GM23248 (cell line): ENCODE data around the gene FHOD3. TPM values are rescaled to one million over a fixed set of nuclear protein-coding genes. Genes with fewer than 3 reads are reported as not detected.

Experiments used
- DNase-seq: peaks from one replicate; pipeline ENCODE4 v3.0.0-alpha.2; 2015
- H2AFZ ChIP-seq: fragments of 200-600 bp; sonication (generic); 2 replicates; pipeline ENCODE4 v1.6.1; 2016; ENCODE audit warnings: antibody characterized with exemption
- H3F3A ChIP-seq: fragments of 200-600 bp; sonication (generic); 2 replicates; pipeline ENCODE4 v1.6.1; 2016; ENCODE audit warnings: mild to moderate bottlenecking, antibody characterized with exemption, mixed run types; ENCODE audit not compliant: insufficient read depth
- H3K27ac ChIP-seq: fragments of 200-600 bp; sonication (generic); 2 replicates; pipeline ENCODE4 v1.5.1; 2016; ENCODE audit warnings: mild to moderate bottlenecking
- H3K27me3 ChIP-seq: fragments of 200-600 bp; sonication (generic); replicated peaks from 2 replicates; pipeline ENCODE4 v1.6.1; 2016; ENCODE audit warnings: mild to moderate bottlenecking; ENCODE audit not compliant: insufficient read depth
- H3K36me3 ChIP-seq: fragments of 200-600 bp; sonication (generic); 2 replicates; pipeline ENCODE4 v1.6.1; 2016; ENCODE audit warnings: low read depth, mild to moderate bottlenecking
- H3K4me1 ChIP-seq: fragments of 200-600 bp; sonication (generic); 2 replicates; pipeline ENCODE4 v1.6.1; 2016; ENCODE audit warnings: mild to moderate bottlenecking; ENCODE audit not compliant: insufficient read depth
- H3K4me2 ChIP-seq: fragments of 200-600 bp; sonication (generic); one replicate; pipeline ENCODE4 v1.6.1; 2016; ENCODE audit warnings: mild to moderate bottlenecking; ENCODE audit not compliant: unreplicated experiment
- H3K4me3 ChIP-seq: fragments of 200-600 bp; sonication (generic); 2 replicates; pipeline ENCODE4 v1.5.1; 2016; ENCODE audit warnings: mild to moderate bottlenecking
- H3K79me2 ChIP-seq: fragments of 200-600 bp; sonication (generic); 2 replicates; pipeline ENCODE4 v1.6.1; 2016; ENCODE audit warnings: mild to moderate bottlenecking; ENCODE audit not compliant: insufficient read depth
- H3K9ac ChIP-seq: fragments of 200-600 bp; sonication (generic); 2 replicates; pipeline ENCODE4 v1.6.1; 2016; ENCODE audit warnings: mild to moderate bottlenecking
- H3K9me2 ChIP-seq: fragments of 200-600 bp; sonication (generic); 2 replicates; pipeline ENCODE4 v1.6.1; 2016; ENCODE audit warnings: mixed run types, mild to moderate bottlenecking, moderate library complexity; ENCODE audit not compliant: insufficient read depth
- H3K9me3 ChIP-seq: fragments of 200-600 bp; sonication (generic); one replicate; pipeline ENCODE4 v1.6.1; 2017; ENCODE audit warnings: low read depth
- H4K20me1 ChIP-seq: fragments of 200-600 bp; sonication (generic); 2 replicates; pipeline ENCODE4 v1.6.0; 2016; ENCODE audit not compliant: insufficient read depth
- EZH2 ChIP-seq: fragments of 200-600 bp; sonication (generic); IDR thresholded peaks from 2 replicates; pipeline ENCODE4 v1.6.1; 2018; ENCODE audit warnings: antibody characterized with exemption, mild to moderate bottlenecking; ENCODE audit not compliant: insufficient read depth, poor library complexity, severe bottlenecking
- EZH2phosphoT487 ChIP-seq: fragments of 200-600 bp; sonication (generic); IDR thresholded peaks from 2 replicates; pipeline ENCODE4 v1.6.1; 2018; ENCODE audit warnings: antibody characterized with exemption, moderate library complexity, mild to moderate bottlenecking, low read depth; ENCODE audit not compliant: insufficient read depth
- WGBS, 2 experiments: methylation state at CpG; one replicate each; pipeline ENCODE4 v1.1.6; 2015 to 2017; ENCODE audit warnings: low lambda C conversion rate in 2 of 2, low coverage in 1 of 2; ENCODE audit errors: missing lambda C conversion rate in 2 of 2; 5-methylcytosine and 5-hydroxymethylcytosine counted together
- in situ Hi-C: fragments of 300-500 bp; cut with MboI; formaldehyde crosslinking; loops from 2 replicates; pipeline ENCODE4 v1.15.0; 2020
- polyA plus RNA-seq: library from polyadenylated mRNA; unstranded; fragments of >200 nt; fragmentation: Nextera tagmentation; extraction: Ambion mirVana; gene quantifications from 2 replicates; pipeline ENCODE4 v1.2.1, GENCODE V29; 2016
- total RNA-seq: library from RNA; depleted of rRNA; stranded (reverse); fragments of >200 nt; shearing (Covaris generic); gene quantifications from 2 replicates; pipeline ENCODE4 v1.2.3, GENCODE V29; 2014

FHOD3 gene
- total and polyA plus RNA-seq, 2 experiments from 2014 or later, result 1.6 to 10.1 TPM

DNA sequence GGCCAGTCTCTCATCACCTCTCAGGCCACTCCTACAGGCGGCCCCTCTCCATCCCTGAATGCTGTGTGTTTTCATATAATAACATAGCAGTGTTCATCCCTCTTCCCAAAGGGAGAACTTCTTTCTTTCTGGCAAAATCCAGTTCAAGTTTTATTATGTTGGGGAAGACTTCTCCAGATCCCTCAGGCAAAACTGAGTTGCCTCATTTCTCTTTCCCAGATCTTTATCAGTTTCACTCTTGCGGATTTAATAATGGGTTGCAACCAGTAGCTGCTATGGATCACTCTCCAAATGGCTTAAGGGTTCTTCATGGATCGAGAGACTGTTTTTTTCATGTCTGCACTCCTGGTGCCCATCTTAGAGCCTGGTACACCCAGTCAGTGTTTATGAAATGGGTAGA, 129.9 kb downstream of the FHOD3 start:
- H3K4me1 ChIP-seq, result no peaks in the 10 kb centered on the region
- no peaks in the 10 kb centered on the region for H3K27me3 ChIP-seq
- 96% methylated on average over 3 of the region's 3 CpGs for WGBS, 2 experiments
- DNase-seq, result no peak
- H3K27ac ChIP-seq, result no peak overlapping the region
- H3K4me3 ChIP-seq, result no peak overlapping the region
- H3F3A ChIP-seq, result no peaks in the 10 kb centered on the region
- H3K4me2 ChIP-seq, result no peak overlapping the region
- TF ChIP-seq EZH2, result no peak
- TF ChIP-seq EZH2phosphoT487, result no peak
- in situ Hi-C loops, result no loop called here
- no peak overlapping the region for H3K9ac ChIP-seq
- no peaks in the 10 kb centered on the region for H3K9me3 ChIP-seq
- no peaks in the 10 kb centered on the region for H3K36me3 ChIP-seq
- H2AFZ ChIP-seq, result no peak overlapping the region
- no peaks in the 10 kb centered on the region for H3K9me2 ChIP-seq
- H3K79me2 ChIP-seq, result peaks cover 6% of the 10 kb centered on the region; the same call in 1 of the 2 replicates
- no peaks in the 10 kb centered on the region for H4K20me1 ChIP-seq

GRCh38 chr18:36427831-36428230, 130.3 kb downstream of the FHOD3 start:
- Histone ChIP-seq H3K9me3 (no peaks in the 10 kb centered on the region), H3K27ac (no peak overlapping the region), H3K9me2 (no peaks in the 10 kb centered on the region), H3K4me3 (no peak overlapping the region), H3K27me3 (no peaks in the 10 kb centered on the region), H3K9ac (no peak overlapping the region), H2AFZ (no peak overlapping the region), H4K20me1 (no peaks in the 10 kb centered on the region), H3K79me2 (peaks cover 6% of the 10 kb centered on the region; the same call in 1 of the 2 replicates), H3F3A (no peaks in the 10 kb centered on the region), H3K36me3 (no peaks in the 10 kb centered on the region), H3K4me2 (no peak overlapping the region), H3K4me1 (no peaks in the 10 kb centered on the region)
- 97 to 100% methylated on average over 2 of the region's 2 CpGs for WGBS, 2 experiments
- TF ChIP-seq EZH2, result no peak
- no peak for TF ChIP-seq EZH2phosphoT487
- no peak for DNase-seq
- in situ Hi-C loops, result no loop called here

DNA sequence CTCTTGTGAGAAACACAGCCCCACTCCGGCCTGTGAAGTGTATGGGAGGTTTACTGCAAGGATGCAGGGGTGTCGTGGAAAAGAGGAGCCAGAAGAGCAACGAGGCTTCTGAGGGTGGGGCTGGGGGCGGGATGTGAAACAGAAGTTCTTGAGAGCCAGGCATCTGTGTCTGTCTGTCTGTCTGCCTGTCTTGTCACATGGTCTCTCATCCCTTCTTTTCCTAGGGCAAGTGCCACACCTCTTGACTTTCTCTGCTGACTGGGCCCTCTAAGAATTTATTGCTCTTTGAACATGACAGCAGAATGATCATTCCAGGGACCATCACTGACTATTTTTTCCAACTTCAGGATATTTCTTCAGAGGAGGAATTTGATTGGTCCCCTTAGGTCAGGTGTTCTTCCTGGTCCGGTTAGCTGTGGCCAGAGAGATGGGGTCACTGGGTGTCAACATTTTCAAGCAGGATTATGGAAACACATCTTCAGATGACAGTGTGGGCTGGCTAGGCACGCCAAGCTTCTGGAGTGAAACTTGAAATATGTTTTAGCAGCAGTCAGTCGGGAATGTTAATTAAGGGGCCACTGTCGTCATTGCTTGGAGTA, 131.0 kb downstream of the FHOD3 start:
- H3K9ac ChIP-seq, result no peak overlapping the region
- no peak overlapping the region for H3K4me3 ChIP-seq
- no peaks in the 10 kb centered on the region for H3K4me1 ChIP-seq
- H2AFZ ChIP-seq, result no peak overlapping the region
- no peaks in the 10 kb centered on the region for H3K9me2 ChIP-seq
- H3K27me3 ChIP-seq, result no peaks in the 10 kb centered on the region
- H3F3A ChIP-seq, result no peaks in the 10 kb centered on the region
- peaks cover 6% of the 10 kb centered on the region; the same call in 1 of the 2 replicates for H3K79me2 ChIP-seq
- H3K36me3 ChIP-seq, result no peaks in the 10 kb centered on the region
- H3K4me2 ChIP-seq, result no peak overlapping the region
- no peak for TF ChIP-seq EZH2
- TF ChIP-seq EZH2phosphoT487, result no peak
- in situ Hi-C loops, result no loop called here
- H3K27ac ChIP-seq, result no peak overlapping the region
- DNase-seq, result no peak
- H4K20me1 ChIP-seq, result no peaks in the 10 kb centered on the region
- WGBS, 2 experiments, result 80 to 84% methylated on average over 8 of the region's 8 CpGs
- H3K9me3 ChIP-seq, result no peaks in the 10 kb centered on the region

DNA sequence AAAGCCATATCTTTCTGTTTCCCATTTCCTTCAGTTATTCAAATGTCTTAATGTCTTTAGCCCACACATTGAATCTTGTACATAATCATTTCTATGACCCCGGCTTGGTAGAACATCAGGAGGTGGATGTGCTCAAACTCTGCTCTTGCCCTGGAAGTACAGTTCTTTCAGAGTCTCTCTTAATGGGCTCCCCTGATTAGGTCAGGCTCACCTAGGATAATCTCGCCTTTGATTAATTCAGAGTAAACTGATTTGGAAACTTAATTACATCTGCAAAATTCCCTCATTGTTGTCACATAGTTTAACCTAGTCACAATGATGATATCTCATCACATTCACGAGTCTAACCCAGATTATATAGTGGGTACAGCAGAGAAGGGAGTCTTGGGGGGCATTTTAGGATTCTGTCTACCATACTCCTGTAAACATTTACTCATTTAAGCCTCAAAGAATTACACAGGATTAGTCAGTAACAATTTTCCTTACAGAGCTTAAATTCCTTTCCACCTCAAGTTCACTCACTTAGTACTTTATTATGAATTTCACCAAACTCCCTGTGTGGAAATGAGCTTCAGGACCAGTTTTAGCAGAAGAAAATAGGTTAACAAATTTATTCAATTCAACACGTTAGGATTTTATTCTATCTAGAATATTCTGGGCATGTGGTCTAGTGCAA, 135.5 kb downstream of the FHOD3 start:
- DNase-seq, result peak; percentile 33
- Histone ChIP-seq H3K9me2 (no peaks in the 10 kb centered on the region), H3K27me3 (no peaks in the 10 kb centered on the region), H3K4me3 (no peak overlapping the region), H4K20me1 (no peaks in the 10 kb centered on the region), H3K4me1 (no peaks in the 10 kb centered on the region), H2AFZ (no peak overlapping the region), H3K9ac (no peak overlapping the region), H3K9me3 (no peaks in the 10 kb centered on the region), H3K27ac (no peak overlapping the region), H3K4me2 (no peak overlapping the region), H3F3A (no peaks in the 10 kb centered on the region), H3K36me3 (no peaks in the 10 kb centered on the region), H3K79me2 (no peaks in the 10 kb centered on the region; the same call in 1 of the 2 replicates)
- 83 to 88% methylated on average over 4 of the region's 4 CpGs for WGBS, 2 experiments
- in situ Hi-C loops, result no loop called here
- TF ChIP-seq EZH2phosphoT487, result no peak
- no peak for TF ChIP-seq EZH2
